Ecto neural progenitor cell (in vitro differentiated cells): ENCODE data around the gene PSME2.

Experiments used
- DNase-seq: peaks from one replicate; pipeline ENCODE4 v3.0.0-alpha.2; 2018; ENCODE audit warnings: low spot score

PSME2 gene

DNA sequence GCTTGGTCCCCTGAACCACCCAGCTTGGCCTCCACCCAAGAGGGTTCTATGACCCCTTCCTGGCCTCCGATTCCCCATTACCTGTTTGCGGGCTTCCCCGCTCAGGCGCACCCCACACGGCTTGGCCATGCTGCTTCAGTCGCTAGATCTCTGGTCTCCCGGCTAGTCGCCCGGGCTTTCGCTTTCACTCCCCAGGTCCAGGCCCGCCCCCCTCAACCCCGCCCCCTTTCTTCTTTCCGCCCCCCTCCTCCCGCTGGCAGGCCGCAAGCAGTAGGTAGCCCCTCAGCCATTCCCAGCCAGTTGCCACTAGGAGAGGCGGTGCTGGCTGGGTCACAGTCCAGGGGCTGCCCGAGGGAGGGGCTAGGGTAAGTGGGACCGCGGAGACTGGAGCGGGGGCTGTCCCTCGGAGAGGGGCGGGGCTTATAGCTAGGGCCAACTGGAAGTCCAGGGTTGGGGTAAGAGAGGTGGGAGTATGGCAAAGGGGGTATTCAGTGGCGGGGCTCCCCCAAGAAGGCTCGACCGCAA lies at the start of gene PSME2:
TSS of gene PSME2 (minus strand) at position 158 of the 525 bp plus-strand sequence. CDS start at position 129, 29 bp downstream.
- peak; percentile 98 for DNase-seq

DNA sequence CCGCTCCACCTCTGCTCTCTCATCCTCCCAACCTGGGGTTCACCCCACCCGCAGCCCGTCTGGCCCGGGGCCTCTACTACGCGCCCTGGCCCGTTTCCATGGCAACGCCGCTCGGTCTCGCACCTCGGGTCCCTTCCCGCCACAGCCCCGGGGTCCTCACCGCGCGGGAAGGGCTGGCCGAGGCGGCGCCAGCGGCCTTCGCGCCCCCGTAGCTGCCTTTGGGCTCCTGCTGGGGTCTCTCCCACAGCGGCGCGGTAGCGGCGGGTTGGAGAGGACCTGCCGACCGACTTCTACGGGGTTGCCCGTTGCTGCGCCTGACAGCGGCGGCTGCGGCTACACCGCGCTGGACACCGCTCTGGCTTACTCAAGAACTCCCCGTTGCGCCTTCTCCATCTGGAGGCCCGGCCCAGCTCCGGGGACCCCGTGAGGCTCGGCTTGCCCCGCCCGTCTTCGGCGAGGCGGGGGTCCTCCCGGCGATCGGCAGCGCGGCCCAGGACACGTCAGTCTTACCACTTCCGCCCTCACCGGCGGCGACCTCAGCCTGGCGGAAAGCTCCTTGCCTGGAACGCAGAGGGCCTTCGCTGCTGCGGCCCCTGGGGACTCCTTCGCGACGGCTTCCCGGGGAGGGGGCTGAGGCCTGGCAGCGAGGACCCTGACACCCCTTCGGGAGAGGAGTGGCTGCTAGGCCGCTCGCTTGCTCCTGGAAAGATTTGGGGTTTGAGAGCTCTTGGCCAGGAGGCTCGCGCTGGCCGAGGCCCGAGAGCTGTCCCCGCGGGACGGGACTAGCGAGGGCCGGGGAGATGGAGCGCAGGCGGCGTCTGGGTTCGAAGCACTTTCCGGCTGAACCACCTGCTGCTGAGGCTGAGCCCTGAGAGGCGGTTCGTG lies 49.0 kb upstream of the PSME2 start, which contains the start of gene TM9SF1:
TSS of gene TM9SF1 (minus strand) at position 256 of the 885 bp plus-strand sequence. CDS start 422 bp downstream, outside the sequence.
- DNase-seq: peak; percentile 90

GRCh38 chr14:24194873-24195185 lies 48.4 kb upstream of the PSME2 start:
- no peak for DNase-seq

GRCh38 chr14:24194186-24194872 lies 47.9 kb upstream of the PSME2 start:
- DNase-seq: no peak

DNA sequence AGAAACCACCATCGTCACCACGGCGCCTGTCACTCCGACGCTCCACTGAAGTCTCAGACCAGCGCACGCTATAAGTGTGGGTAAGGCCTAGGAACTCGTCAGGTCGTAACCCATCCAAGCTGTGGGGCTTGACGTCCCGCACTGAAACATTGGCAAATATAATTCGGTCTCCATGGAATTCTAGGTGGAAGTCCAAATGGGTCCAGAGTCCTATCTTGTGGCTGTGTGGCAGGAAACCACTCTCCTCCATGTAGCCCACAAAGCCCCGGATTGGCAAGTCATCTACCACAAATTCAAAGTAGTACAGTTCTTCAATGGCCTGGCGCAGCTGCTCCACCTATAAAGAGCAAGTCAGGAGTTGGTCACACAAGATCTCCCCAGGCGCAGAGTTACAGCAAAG lies 46.5 kb upstream of the PSME2 start:
- no peak for DNase-seq

- DNase-seq: no peak
These were observed 44.0 kb upstream of the PSME2 start for GRCh38 chr14:24190416-24190815.

DNA sequence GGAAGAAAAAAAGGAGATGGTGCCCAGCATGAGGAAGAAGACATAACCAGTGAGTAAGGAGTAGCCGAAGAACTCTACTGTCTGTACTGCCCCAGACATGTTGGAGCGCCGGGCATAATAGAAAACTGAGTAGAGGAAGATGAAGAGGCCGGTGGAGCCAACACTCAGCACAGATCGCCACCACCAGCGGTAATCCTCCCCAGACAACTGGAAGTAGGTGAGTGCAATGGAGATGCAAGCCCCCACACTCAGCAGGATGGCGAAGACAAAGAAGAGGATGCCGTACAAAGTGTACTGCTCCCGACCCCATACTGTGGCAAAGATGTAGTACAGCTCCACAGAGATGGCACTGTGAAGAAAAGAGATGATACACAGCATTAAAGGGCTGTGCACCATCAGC lies 43.0 kb upstream of the PSME2 start:
- no peak for DNase-seq

- no peak for DNase-seq
These were observed 42.6 kb upstream of the PSME2 start for GRCh38 chr14:24189059-24189375.

- DNase-seq: peak; percentile 96
These were observed 42.0 kb upstream of the PSME2 start, which contains the start of gene IPO4 for GRCh38 chr14:24188251-24189058. Gene IPO4, minus strand, starts transcription at chr14:24188816. Its CDS starts 29 bp downstream, at chr14:24188787.

DNA sequence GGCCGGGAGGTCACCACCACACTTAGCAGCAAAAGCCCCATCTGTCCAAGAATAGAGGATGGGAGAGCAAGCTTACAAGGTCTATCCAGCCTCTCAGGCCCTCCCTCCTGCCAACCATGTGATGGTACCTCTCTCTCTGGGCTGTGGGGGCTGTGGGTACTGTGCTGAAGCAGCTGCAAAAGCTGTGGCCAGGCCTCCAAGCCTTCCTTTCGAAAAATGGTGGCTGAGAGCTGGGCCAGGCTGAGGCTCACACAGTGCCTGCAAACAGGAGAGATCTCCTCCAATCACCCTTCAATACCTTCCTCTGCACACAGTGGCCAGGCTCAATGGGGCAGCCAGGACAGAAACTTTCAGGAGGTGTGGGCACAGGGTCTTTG lies 41.1 kb upstream of the PSME2 start:
- DNase-seq: no peak

DNA sequence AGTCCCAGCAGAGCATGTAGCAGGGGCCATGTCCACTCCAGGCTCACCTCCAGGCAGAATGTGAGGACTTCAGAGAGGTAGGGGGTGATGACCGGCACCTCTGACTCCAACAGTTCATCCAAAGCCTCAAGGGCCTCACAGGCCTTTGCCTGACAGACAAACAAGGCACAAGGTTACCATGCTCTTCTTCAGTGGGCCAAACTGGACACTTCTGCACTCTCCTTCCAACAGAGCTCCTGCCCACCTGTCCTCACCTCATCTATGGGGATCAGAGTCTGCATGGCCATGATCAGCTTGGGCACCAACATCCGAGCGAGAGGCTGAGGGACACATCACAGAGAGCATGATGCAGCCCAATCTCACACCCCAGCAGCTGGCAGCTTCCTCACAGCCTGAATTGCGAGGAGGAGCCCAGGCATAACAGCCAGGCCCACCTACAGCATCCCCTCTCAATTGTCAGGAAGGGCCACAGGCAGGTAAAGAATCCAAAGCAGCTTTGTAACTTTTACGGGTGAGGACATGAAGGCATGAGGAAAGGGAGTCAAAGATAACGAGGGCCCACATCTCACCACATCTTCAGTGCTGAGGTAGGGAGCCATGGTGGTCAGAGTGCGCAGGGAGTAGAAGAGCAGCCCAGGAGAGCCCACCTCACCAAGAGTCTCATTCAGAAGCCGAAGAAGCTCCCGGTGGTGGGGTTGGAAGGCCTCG lies 40.6 kb upstream of the PSME2 start:
- no peak for DNase-seq

- no peak for DNase-seq
These were observed 39.3 kb upstream of the PSME2 start for GRCh38 chr14:24185741-24186140.

- no peak for DNase-seq
These were observed 38.6 kb upstream of the PSME2 start for GRCh38 chr14:24185026-24185425.

GRCh38 chr14:24184104-24184970 lies 37.9 kb upstream of the PSME2 start:
- no peak for DNase-seq

DNA sequence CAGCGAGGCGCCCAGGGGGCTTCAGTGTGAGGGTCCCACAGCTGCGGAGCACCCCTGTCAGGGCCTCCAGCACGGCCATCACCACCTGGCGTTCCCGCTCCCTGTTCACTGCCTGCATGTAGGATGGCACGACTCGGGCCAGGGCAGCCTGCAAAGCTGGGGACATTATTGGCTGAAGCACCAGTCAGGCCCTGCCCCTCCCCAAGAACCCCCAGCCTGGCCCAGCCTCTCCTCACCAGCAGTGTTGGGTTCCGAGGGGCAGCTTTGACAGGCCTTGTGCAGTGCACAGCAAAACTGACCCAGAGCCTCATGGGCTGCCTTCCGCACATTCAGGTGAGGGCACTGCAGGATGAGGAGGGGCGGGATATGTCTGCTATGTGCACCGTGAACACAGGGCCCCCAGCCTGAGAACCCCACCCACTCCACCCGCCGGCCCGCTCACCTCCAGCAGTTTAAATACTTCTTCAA lies 36.6 kb upstream of the PSME2 start:
- no peak for DNase-seq

GRCh38 chr14:24182110-24182882 lies 35.9 kb upstream of the PSME2 start:
- DNase-seq: no peak

- no peak for DNase-seq
These were observed 35.1 kb upstream of the PSME2 start for GRCh38 chr14:24181371-24182077.

GRCh38 chr14:24179961-24180796 lies 33.8 kb upstream of the PSME2 start:
- DNase-seq: no peak
